Ovary (tissue), 3 donors: Measurements from ENCODE around the gene TST.

ENCODE experiments used
- CTCF ChIP-seq, 3 donors: fragments of 450-650 bp in 2 of 3; fragments of 200-600 bp in 1 of 3; IDR thresholded peaks; one replicate each; pipeline versions ENCODE4 v1.5.1 to v1.8.0; 2016 to 2022; ENCODE audit warnings: antibody characterized with exemption in 3 of 3, mild to moderate bottlenecking in 1 of 3
- EP300 ChIP-seq: sonication (generic); formaldehyde crosslinking; IDR thresholded peaks from one replicate; pipeline ENCODE4 v1.6.1; 2017; ENCODE audit warnings: antibody characterized with exemption
- POLR2A ChIP-seq: fragments of 450-650 bp; IDR thresholded peaks from one replicate; pipeline ENCODE4 v1.6.1; 2017; ENCODE audit warnings: antibody characterized with exemption, mild to moderate bottlenecking, moderate library complexity
- donor health status: DM: no; HTN: no; CAD: no.

GRCh38 chr22:36998620-36999351 is 20.5 kb downstream of the TST start:
- TF ChIP-seq CTCF (IDR thresholded peaks at IDR 0.05) (no peak), POLR2A (no peak), EP300 (no peak)
